Osteocyte (in vitro differentiated cells): ENCODE results near the gene ST3GAL6. TPM values are rescaled to one million over a fixed set of nuclear protein-coding genes. Genes with fewer than 3 reads are reported as not detected.

Experiments used
- DNase-seq: peaks from one replicate; pipeline ENCODE4 v3.0.0; 2021; ENCODE audit warnings: mixed read lengths; ENCODE audit not compliant: unreplicated experiment; ENCODE audit errors: extremely low spot score
- H3K27ac Mint-ChIP-seq: one replicate; pipeline ENCODE4 v1.8.0; 2021; ENCODE audit warnings: mild to moderate bottlenecking, mixed read lengths; ENCODE audit not compliant: unreplicated experiment
- H3K27me3 Mint-ChIP-seq: one replicate; pipeline ENCODE4 v1.8.0; 2021; ENCODE audit warnings: mixed read lengths; ENCODE audit not compliant: unreplicated experiment
- H3K36me3 Mint-ChIP-seq: one replicate; pipeline ENCODE4 v1.8.0; 2021; ENCODE audit warnings: mixed read lengths; ENCODE audit not compliant: unreplicated experiment
- H3K4me1 Mint-ChIP-seq: one replicate; pipeline ENCODE4 v1.8.0; 2021; ENCODE audit warnings: mixed read lengths; ENCODE audit not compliant: unreplicated experiment
- H3K4me3 Mint-ChIP-seq: one replicate; pipeline ENCODE4 v1.8.0; 2021; ENCODE audit warnings: mild to moderate bottlenecking, moderate library complexity, mixed read lengths; ENCODE audit not compliant: unreplicated experiment
- H3K9me3 Mint-ChIP-seq: one replicate; pipeline ENCODE4 v1.8.0; 2021; ENCODE audit warnings: mixed read lengths; ENCODE audit not compliant: unreplicated experiment
- CTCF ChIP-seq: fragments of 200-600 bp; sonication (generic); IDR thresholded peaks from 2 replicates; pipeline ENCODE4 v1.5.0; 2021; ENCODE audit warnings: antibody characterized with exemption, mild to moderate bottlenecking, moderate library complexity
- total RNA-seq: library from RNA; stranded (reverse); gene quantifications from 2 replicates; pipeline ENCODE4 v1.2.1, GENCODE V29; 2021

The ST3GAL6 gene
- total RNA-seq, 1 donor from 2014 or later = 8.0 TPM

- Mint-ChIP-seq H3K4me3 (no peak overlapping the region), H3K27ac (no peak overlapping the region), H3K27me3 (no peaks in the 10 kb centered on the region), H3K4me1 (peaks cover 4% of the 10 kb centered on the region), H3K9me3 (no peaks in the 10 kb centered on the region), H3K36me3 (peaks cover 70% of the 10 kb centered on the region)
- TF ChIP-seq CTCF = no peak
- DNase-seq = no peak
Measured at GRCh38 chr3:98805571-98805970, 42.4 kb downstream of the ST3GAL6 start.

- TF ChIP-seq CTCF = no peak
- H3K4me3 Mint-ChIP-seq = no peak overlapping the region
- H3K27me3 Mint-ChIP-seq = no peaks in the 10 kb centered on the region
- no peak overlapping the region for H3K27ac Mint-ChIP-seq
- H3K9me3 Mint-ChIP-seq = no peaks in the 10 kb centered on the region
- peaks cover 64% of the 10 kb centered on the region for H3K36me3 Mint-ChIP-seq
- H3K4me1 Mint-ChIP-seq = peaks cover 4% of the 10 kb centered on the region
- DNase-seq = no peak
Measured at GRCh38 chr3:98806521-98806920, 43.4 kb downstream of the ST3GAL6 start.

GRCh38 chr3:98807011-98807410, 43.9 kb downstream of the ST3GAL6 start:
- no peak overlapping the region for H3K4me3 Mint-ChIP-seq
- no peaks in the 10 kb centered on the region for H3K27me3 Mint-ChIP-seq
- H3K36me3 Mint-ChIP-seq = peaks cover 65% of the 10 kb centered on the region
- no peak for TF ChIP-seq CTCF
- H3K4me1 Mint-ChIP-seq = peaks cover 4% of the 10 kb centered on the region
- no peaks in the 10 kb centered on the region for H3K9me3 Mint-ChIP-seq
- no peak for DNase-seq
- H3K27ac Mint-ChIP-seq = no peak overlapping the region

- TF ChIP-seq CTCF = no peak
- no peaks in the 10 kb centered on the region for H3K9me3 Mint-ChIP-seq
Measured at GRCh38 chr3:98807561-98807960, 44.4 kb downstream of the ST3GAL6 start.

GRCh38 chr3:98808071-98808470, 44.9 kb downstream of the ST3GAL6 start:
- Mint-ChIP-seq H3K9me3 (no peaks in the 10 kb centered on the region), H3K27me3 (no peaks in the 10 kb centered on the region), H3K4me3 (no peak overlapping the region), H3K36me3 (peaks cover 58% of the 10 kb centered on the region), H3K27ac (no peak overlapping the region), H3K4me1 (peaks cover 4% of the 10 kb centered on the region)
- TF ChIP-seq CTCF = no peak
- DNase-seq = no peak

More at GRCh38 chr3:98807561-98807960, 44.4 kb downstream of the ST3GAL6 start:
- DNase-seq = no peak
- no peaks in the 10 kb centered on the region for H3K27me3 Mint-ChIP-seq
- peaks cover 4% of the 10 kb centered on the region for H3K4me1 Mint-ChIP-seq
- H3K27ac Mint-ChIP-seq = no peak overlapping the region
- H3K4me3 Mint-ChIP-seq = no peak overlapping the region
- H3K36me3 Mint-ChIP-seq = peaks cover 62% of the 10 kb centered on the region
